ENCODE data around the gene ATP6V1G1. TPM values are rescaled to one million over a fixed set of nuclear protein-coding genes. Genes with fewer than 3 reads are reported as not detected.

The ATP6V1G1 gene
- polyA plus RNA-seq, 2 of the 4 experiments (the other 2 are of a cell fraction) = 115 to 168 TPM

DNA sequence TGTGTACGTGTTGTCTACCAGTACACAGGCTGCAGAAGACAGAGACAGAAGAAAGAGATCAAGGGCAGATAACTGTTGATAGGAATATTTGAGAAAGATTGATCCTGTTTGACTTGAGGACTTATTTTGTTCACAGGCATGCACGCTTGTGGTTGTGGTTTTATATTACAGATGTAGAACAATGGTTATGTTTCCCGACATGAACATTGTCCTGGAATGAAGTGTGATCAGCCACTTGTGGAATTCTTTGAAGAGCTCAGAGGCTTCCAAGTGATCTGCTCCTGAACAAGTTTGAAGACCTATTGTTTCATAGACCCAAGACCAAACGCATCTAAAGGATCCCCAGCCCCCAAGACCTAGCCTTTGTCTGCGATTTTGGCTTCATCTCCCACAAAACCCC is 56.3 kb downstream of the ATP6V1G1 start (continued):
- TF ChIP-seq, protein P1, sequence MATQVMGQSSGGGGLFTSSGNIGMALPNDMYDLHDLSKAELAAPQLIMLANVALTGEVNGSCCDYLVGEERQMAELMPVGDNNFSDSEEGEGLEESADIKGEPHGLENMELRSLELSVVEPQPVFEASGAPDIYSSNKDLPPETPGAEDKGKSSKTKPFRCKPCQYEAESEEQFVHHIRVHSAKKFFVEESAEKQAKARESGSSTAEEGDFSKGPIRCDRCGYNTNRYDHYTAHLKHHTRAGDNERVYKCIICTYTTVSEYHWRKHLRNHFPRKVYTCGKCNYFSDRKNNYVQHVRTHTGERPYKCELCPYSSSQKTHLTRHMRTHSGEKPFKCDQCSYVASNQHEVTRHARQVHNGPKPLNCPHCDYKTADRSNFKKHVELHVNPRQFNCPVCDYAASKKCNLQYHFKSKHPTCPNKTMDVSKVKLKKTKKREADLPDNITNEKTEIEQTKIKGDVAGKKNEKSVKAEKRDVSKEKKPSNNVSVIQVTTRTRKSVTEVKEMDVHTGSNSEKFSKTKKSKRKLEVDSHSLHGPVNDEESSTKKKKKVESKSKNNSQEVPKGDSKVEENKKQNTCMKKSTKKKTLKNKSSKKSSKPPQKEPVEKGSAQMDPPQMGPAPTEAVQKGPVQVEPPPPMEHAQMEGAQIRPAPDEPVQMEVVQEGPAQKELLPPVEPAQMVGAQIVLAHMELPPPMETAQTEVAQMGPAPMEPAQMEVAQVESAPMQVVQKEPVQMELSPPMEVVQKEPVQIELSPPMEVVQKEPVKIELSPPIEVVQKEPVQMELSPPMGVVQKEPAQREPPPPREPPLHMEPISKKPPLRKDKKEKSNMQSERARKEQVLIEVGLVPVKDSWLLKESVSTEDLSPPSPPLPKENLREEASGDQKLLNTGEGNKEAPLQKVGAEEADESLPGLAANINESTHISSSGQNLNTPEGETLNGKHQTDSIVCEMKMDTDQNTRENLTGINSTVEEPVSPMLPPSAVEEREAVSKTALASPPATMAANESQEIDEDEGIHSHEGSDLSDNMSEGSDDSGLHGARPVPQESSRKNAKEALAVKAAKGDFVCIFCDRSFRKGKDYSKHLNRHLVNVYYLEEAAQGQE (IDR thresholded peaks at IDR 0.05) = no peak
- TF ChIP-seq RFX5 (IDR thresholded peaks at IDR 0.05) = no peak
- TF ChIP-seq, protein P2, sequence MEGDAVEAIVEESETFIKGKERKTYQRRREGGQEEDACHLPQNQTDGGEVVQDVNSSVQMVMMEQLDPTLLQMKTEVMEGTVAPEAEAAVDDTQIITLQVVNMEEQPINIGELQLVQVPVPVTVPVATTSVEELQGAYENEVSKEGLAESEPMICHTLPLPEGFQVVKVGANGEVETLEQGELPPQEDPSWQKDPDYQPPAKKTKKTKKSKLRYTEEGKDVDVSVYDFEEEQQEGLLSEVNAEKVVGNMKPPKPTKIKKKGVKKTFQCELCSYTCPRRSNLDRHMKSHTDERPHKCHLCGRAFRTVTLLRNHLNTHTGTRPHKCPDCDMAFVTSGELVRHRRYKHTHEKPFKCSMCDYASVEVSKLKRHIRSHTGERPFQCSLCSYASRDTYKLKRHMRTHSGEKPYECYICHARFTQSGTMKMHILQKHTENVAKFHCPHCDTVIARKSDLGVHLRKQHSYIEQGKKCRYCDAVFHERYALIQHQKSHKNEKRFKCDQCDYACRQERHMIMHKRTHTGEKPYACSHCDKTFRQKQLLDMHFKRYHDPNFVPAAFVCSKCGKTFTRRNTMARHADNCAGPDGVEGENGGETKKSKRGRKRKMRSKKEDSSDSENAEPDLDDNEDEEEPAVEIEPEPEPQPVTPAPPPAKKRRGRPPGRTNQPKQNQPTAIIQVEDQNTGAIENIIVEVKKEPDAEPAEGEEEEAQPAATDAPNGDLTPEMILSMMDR (IDR thresholded peaks at IDR 0.05) = no peak
- TF ChIP-seq, protein P3, sequence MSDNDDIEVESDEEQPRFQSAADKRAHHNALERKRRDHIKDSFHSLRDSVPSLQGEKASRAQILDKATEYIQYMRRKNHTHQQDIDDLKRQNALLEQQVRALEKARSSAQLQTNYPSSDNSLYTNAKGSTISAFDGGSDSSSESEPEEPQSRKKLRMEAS (IDR thresholded peaks at IDR 0.05) = no peak
- TF ChIP-seq, protein P4, sequence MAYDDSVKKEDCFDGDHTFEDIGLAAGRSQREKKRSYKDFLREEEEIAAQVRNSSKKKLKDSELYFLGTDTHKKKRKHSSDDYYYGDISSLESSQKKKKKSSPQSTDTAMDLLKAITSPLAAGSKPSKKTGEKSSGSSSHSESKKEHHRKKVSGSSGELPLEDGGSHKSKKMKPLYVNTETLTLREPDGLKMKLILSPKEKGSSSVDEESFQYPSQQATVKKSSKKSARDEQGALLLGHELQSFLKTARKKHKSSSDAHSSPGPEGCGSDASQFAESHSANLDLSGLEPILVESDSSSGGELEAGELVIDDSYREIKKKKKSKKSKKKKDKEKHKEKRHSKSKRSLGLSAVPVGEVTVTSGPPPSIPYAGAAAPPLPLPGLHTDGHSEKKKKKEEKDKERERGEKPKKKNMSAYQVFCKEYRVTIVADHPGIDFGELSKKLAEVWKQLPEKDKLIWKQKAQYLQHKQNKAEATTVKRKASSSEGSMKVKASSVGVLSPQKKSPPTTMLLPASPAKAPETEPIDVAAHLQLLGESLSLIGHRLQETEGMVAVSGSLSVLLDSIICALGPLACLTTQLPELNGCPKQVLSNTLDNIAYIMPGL (CRISPR knock-in tag; IDR thresholded peaks at IDR 0.05; ENCODE audit: borderline replicate concordance) = no peak

Small RNA genes within 50 kb of the gene (small RNA-seq; reads per million reads assigned to genes)
- gene RF00019 = 0 reads per million in 6 experiments

Other genes starting within 250 kb of the ATP6V1G1 start
- gene AKNA, start 199.8 kb upstream of the ATP6V1G1 start, polyA plus RNA-seq (2011; rRNA removed) = 4.4 and 4.6 TPM in 2 replicates
- 2.7 to 3.2 TPM (median 3.0 TPM) in 3 replicates for gene AKNA, start 199.8 kb upstream of the ATP6V1G1 start, polyA plus RNA-seq (2017; fragmentation: RNase III; extraction: RNeasy Plus Mini Kit Qiagen cat#74134 plus additional on column Dnase treatment)
- 1.2 and 1.5 TPM in 2 replicates for gene WHRN, start 82.3 kb upstream of the ATP6V1G1 start, polyA plus RNA-seq (2011; rRNA removed)
- gene WHRN, start 82.3 kb upstream of the ATP6V1G1 start, polyA plus RNA-seq (2017; fragmentation: RNase III; extraction: RNeasy Plus Mini Kit Qiagen cat#74134 plus additional on column Dnase treatment) = 2.7 to 3.2 TPM (median 2.9 TPM) in 3 replicates
- 29.9 and 32.1 TPM in 2 replicates for gene TMEM268, start 23.5 kb downstream of the ATP6V1G1 start, polyA plus RNA-seq (2011; rRNA removed)
- 8.4 to 9.5 TPM (median 9.0 TPM) in 3 replicates for gene TMEM268, start 23.5 kb downstream of the ATP6V1G1 start, polyA plus RNA-seq (2017; fragmentation: RNase III; extraction: RNeasy Plus Mini Kit Qiagen cat#74134 plus additional on column Dnase treatment)
- gene TEX53, start 70.0 kb downstream of the ATP6V1G1 start, polyA plus RNA-seq (2011; rRNA removed) = not detected in 2 replicates
- gene TEX53, start 70.0 kb downstream of the ATP6V1G1 start, polyA plus RNA-seq (2017; fragmentation: RNase III; extraction: RNeasy Plus Mini Kit Qiagen cat#74134 plus additional on column Dnase treatment) = not detected in 3 replicates
- gene TEX48, start 94.4 kb downstream of the ATP6V1G1 start, polyA plus RNA-seq (2011; rRNA removed) = 0.16 TPM in 1 of 2 replicates, not detected in the other
- not detected in 3 replicates for gene TEX48, start 94.4 kb downstream of the ATP6V1G1 start, polyA plus RNA-seq (2017; fragmentation: RNase III; extraction: RNeasy Plus Mini Kit Qiagen cat#74134 plus additional on column Dnase treatment)
- gene TNFSF15, start 218.3 kb downstream of the ATP6V1G1 start, polyA plus RNA-seq (2011; rRNA removed) = 5.6 and 6.8 TPM in 2 replicates
- gene TNFSF15, start 218.3 kb downstream of the ATP6V1G1 start, polyA plus RNA-seq (2017; fragmentation: RNase III; extraction: RNeasy Plus Mini Kit Qiagen cat#74134 plus additional on column Dnase treatment) = 1.6 to 3.1 TPM (median 2.8 TPM) in 3 replicates

Measured in A549 (cell line).